Measurements from ENCODE around the gene PLCL1.

DNA sequence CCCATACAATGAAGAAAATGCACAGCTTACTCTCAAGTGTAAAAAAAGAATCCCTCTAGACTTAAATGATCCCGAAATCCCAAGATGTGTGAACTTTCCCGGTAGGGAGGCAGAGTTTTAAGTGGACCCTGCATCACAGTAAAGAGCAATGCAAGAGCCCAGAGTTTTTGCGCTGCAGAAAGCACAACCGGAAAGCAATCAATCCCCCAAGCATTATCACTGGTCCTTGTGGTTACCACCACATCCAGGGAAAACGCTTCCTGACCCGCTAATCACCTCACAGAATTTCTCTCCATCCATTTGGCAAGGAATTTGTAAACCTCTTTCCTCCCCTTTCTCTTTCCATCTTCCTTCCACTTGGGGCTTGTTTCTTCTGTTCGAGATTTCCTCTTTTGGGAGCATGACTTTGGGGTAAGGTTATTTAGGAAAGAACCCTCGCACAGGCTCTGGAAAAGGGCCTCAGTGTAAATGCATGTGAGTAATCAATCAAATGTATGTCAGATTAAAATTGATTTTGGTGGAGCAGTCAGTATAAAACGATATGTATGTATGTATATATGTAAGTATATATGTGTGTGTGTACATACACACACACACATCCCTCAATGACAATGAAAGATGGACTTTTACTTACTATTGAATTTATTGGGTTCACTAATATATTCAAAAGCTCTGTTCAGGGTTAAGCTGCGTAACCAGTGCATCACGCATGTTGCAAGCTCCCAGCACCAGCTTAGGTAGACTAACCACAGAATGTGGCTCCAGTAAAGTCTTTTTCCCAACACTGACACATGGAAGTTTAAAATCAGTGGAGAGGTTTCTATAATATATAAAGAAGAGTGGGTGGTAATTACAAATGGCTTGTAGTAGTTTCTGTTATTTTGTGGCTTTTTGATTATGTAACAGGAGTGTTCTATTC lies 1.6 kb downstream of the PLCL1 start:
- TF ChIP-seq, protein P1, sequence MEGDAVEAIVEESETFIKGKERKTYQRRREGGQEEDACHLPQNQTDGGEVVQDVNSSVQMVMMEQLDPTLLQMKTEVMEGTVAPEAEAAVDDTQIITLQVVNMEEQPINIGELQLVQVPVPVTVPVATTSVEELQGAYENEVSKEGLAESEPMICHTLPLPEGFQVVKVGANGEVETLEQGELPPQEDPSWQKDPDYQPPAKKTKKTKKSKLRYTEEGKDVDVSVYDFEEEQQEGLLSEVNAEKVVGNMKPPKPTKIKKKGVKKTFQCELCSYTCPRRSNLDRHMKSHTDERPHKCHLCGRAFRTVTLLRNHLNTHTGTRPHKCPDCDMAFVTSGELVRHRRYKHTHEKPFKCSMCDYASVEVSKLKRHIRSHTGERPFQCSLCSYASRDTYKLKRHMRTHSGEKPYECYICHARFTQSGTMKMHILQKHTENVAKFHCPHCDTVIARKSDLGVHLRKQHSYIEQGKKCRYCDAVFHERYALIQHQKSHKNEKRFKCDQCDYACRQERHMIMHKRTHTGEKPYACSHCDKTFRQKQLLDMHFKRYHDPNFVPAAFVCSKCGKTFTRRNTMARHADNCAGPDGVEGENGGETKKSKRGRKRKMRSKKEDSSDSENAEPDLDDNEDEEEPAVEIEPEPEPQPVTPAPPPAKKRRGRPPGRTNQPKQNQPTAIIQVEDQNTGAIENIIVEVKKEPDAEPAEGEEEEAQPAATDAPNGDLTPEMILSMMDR (IDR thresholded peaks at IDR 0.05; ENCODE audit: low read length), result no peak
- TF ChIP-seq EZH2phosphoT487 (IDR thresholded peaks at IDR 0.05; ENCODE audit: low read length), result no peak
